Astrocyte (in vitro differentiated cells and primary cell): ENCODE data around the gene KCND2.

ENCODE experiments used
- CTCF ChIP-seq: IDR thresholded peaks from 2 replicates; pipeline ENCODE4 v1.5.1; 2011; ENCODE audit warnings: low read depth, mild to moderate bottlenecking, inconsistent platforms, low read length, moderate library complexity; ENCODE audit not compliant: insufficient read depth
- EZH2 ChIP-seq: IDR thresholded peaks from 2 replicates; pipeline ENCODE4 v1.6.1; 2012; ENCODE audit warnings: mild to moderate bottlenecking, low read length, inconsistent platforms; ENCODE audit not compliant: insufficient read depth

GRCh38 chr7:120724448-120724847 lies 451.5 kb downstream of the KCND2 start:
- TF ChIP-seq EZH2 (no peak), CTCF (no peak)
